HL-60 (cell line): Measurements from ENCODE around the gene KIAA1210.

ENCODE experiments used
- GABPA ChIP-seq: IDR thresholded peaks from 2 replicates; pipeline ENCODE4 v1.6.1; 2012; ENCODE audit warnings: low read depth
- POLR2AphosphoS5 ChIP-seq: IDR thresholded peaks from 2 replicates; pipeline ENCODE4 v1.6.1; 2012; ENCODE audit warnings: low read depth
- SPI1 ChIP-seq: IDR thresholded peaks from 2 replicates; pipeline ENCODE4 v1.6.1; 2012; ENCODE audit warnings: low read depth, mild to moderate bottlenecking, borderline replicate concordance
- TF ChIP-seq, protein P1 (sequence below): IDR thresholded peaks from one replicate; pipeline ENCODE4 v1.5.1; 2011; ENCODE audit warnings: low read length, control low read depth, inconsistent platforms; ENCODE audit not compliant: insufficient read depth
- TF ChIP-seq, protein P2 (sequence below): IDR thresholded peaks from 2 replicates; pipeline ENCODE4 v1.6.1; 2012; ENCODE audit warnings: low read depth; ENCODE audit not compliant: insufficient replicate concordance

DNA sequence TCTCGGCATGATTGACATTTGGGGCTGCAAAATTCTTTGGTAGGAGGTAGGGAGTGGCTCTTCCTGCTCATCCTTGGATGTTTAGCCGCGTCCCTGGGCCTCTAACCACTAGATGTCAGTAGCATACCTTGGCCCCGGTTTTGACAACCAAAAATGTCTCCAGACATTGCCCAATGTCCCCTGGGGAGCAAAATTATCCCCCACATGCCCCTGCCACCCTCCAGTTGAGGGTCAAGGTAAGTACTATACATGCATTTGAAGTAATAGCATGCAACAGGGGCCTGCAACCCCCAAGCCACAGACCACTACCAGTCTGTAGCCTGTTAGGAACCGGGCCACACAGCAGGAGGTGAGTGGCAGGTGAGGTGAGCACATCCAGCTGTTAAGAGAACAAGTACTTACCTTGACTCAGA is 17.6 kb upstream of the KIAA1210 start:
- TF ChIP-seq, protein P1, sequence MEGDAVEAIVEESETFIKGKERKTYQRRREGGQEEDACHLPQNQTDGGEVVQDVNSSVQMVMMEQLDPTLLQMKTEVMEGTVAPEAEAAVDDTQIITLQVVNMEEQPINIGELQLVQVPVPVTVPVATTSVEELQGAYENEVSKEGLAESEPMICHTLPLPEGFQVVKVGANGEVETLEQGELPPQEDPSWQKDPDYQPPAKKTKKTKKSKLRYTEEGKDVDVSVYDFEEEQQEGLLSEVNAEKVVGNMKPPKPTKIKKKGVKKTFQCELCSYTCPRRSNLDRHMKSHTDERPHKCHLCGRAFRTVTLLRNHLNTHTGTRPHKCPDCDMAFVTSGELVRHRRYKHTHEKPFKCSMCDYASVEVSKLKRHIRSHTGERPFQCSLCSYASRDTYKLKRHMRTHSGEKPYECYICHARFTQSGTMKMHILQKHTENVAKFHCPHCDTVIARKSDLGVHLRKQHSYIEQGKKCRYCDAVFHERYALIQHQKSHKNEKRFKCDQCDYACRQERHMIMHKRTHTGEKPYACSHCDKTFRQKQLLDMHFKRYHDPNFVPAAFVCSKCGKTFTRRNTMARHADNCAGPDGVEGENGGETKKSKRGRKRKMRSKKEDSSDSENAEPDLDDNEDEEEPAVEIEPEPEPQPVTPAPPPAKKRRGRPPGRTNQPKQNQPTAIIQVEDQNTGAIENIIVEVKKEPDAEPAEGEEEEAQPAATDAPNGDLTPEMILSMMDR = no peak
- TF ChIP-seq POLR2AphosphoS5 = no peak
- TF ChIP-seq, protein P2, sequence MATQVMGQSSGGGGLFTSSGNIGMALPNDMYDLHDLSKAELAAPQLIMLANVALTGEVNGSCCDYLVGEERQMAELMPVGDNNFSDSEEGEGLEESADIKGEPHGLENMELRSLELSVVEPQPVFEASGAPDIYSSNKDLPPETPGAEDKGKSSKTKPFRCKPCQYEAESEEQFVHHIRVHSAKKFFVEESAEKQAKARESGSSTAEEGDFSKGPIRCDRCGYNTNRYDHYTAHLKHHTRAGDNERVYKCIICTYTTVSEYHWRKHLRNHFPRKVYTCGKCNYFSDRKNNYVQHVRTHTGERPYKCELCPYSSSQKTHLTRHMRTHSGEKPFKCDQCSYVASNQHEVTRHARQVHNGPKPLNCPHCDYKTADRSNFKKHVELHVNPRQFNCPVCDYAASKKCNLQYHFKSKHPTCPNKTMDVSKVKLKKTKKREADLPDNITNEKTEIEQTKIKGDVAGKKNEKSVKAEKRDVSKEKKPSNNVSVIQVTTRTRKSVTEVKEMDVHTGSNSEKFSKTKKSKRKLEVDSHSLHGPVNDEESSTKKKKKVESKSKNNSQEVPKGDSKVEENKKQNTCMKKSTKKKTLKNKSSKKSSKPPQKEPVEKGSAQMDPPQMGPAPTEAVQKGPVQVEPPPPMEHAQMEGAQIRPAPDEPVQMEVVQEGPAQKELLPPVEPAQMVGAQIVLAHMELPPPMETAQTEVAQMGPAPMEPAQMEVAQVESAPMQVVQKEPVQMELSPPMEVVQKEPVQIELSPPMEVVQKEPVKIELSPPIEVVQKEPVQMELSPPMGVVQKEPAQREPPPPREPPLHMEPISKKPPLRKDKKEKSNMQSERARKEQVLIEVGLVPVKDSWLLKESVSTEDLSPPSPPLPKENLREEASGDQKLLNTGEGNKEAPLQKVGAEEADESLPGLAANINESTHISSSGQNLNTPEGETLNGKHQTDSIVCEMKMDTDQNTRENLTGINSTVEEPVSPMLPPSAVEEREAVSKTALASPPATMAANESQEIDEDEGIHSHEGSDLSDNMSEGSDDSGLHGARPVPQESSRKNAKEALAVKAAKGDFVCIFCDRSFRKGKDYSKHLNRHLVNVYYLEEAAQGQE = no peak
- TF ChIP-seq GABPA = no peak
- TF ChIP-seq SPI1 = no peak
